ENCODE results near the gene EPB41L2.

DNA sequence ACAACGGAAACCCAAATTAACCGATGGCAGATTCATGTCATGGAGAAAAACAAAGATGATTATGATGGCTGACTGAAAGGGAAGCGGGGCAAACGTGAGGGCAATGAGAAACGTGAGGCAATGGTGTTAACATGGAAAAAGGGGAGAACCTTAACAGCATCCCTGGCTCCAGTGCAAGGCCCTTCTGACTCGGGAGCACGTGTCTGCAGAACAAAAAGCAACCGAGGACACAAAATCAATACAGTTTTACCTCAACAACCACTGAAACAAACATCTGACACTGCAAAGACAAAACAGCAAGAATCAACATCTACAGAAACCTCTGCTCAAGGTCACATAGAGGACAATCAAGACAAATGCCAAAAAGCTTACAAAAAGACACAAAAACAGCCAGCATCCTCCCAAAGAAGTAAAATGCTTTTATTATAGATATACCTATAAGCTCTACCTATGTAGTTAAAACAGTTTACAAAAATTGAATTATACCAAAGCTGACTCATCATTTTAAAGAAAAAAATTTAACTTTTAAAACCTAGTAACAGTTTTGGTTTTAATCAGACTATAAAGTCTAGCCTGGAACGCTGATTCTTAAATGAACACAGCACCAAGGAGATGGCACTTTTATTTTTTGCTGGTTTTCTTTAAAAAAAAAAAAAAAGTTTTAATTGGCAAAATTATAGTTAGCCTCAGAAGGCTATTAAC lies 192.7 kb downstream of the EPB41L2 start:
- no peak for TF ChIP-seq POLR2AphosphoS5 (IDR thresholded peaks at IDR 0.05)
- no peak for TF ChIP-seq CTCF (IDR thresholded peaks at IDR 0.05)
- TF ChIP-seq POLR2A (IDR thresholded peaks at IDR 0.05): no peak
- no peak for TF ChIP-seq EP300 (IDR thresholded peaks at IDR 0.05; ENCODE audit: low read depth)
